HepG2 (cell line): ENCODE data around the gene ARHGEF1. TPM values are rescaled to one million over a fixed set of nuclear protein-coding genes. Genes with fewer than 3 reads are reported as not detected.

ENCODE experiments used
- AGO2 ChIP-seq: fragments of 200-400 bp; formaldehyde crosslinking; optimal IDR thresholded peaks from 2 replicates; pipeline ENCODE3; 2017; ENCODE audit warnings: mild to moderate bottlenecking, low read depth, low read length, moderate library complexity
- AHR ChIP-seq: IDR thresholded peaks from 2 replicates; pipeline ENCODE4 v1.6.1; 2018; ENCODE audit warnings: missing genetic modification reagents, missing compliant biosample characterization
- CREBL2 ChIP-seq: sonication (generic); formaldehyde crosslinking; IDR thresholded peaks from 2 replicates; pipeline ENCODE4 v1.8.1; 2023; ENCODE audit warnings: missing genetic modification reagents, mild to moderate bottlenecking, borderline replicate concordance
- IRX3 ChIP-seq: sonication (generic); formaldehyde crosslinking; IDR thresholded peaks from 2 replicates; pipeline ENCODE4 v1.8.1; 2023; ENCODE audit warnings: mild to moderate bottlenecking, low read depth, missing genetic modification reagents, borderline replicate concordance
- JARID2 ChIP-seq: sonication (generic); formaldehyde crosslinking; IDR thresholded peaks from 2 replicates; pipeline ENCODE4 v1.8.1; 2023; ENCODE audit warnings: missing genetic modification reagents, inconsistent platforms; ENCODE audit not compliant: insufficient replicate concordance
- KLF12 ChIP-seq: sonication (generic); formaldehyde crosslinking; IDR thresholded peaks from 2 replicates; pipeline ENCODE4 v1.4.0; 2020; ENCODE audit warnings: missing genetic modification reagents, borderline replicate concordance
- KLF15 ChIP-seq: sonication (generic); formaldehyde crosslinking; IDR thresholded peaks from 2 replicates; pipeline ENCODE4 v1.8.1; 2023; ENCODE audit warnings: borderline replicate concordance, mild to moderate bottlenecking, inconsistent platforms, missing genetic modification reagents, mixed read lengths
- MTF2 ChIP-seq: sonication (generic); formaldehyde crosslinking; IDR thresholded peaks from 2 replicates; pipeline ENCODE4 v1.5.0; 2020; ENCODE audit warnings: missing genetic modification reagents, borderline replicate concordance
- MZF1 ChIP-seq: sonication (generic); formaldehyde crosslinking; IDR thresholded peaks from 2 replicates; pipeline ENCODE4 v1.8.1; 2023; ENCODE audit warnings: mild to moderate bottlenecking, missing genetic modification reagents, borderline replicate concordance
- PHB2 ChIP-seq: fragments of 450-650 bp; IDR thresholded peaks from 2 replicates; pipeline ENCODE4 v1.6.1; 2018; ENCODE audit not compliant: partially characterized antibody
- THYN1 ChIP-seq: sonication (generic); formaldehyde crosslinking; IDR thresholded peaks from 2 replicates; pipeline ENCODE4 v1.8.1; 2023; ENCODE audit warnings: low read depth, mild to moderate bottlenecking, moderate library complexity, missing genetic modification reagents, borderline replicate concordance
- XRCC5 ChIP-seq: fragments of 200-400 bp; formaldehyde crosslinking; optimal IDR thresholded peaks from 2 replicates; pipeline ENCODE3; 2017; ENCODE audit warnings: mild to moderate bottlenecking, low read length
- ZBTB42 ChIP-seq: sonication (generic); formaldehyde crosslinking; IDR thresholded peaks from 2 replicates; pipeline ENCODE4 v1.5.0; 2020; ENCODE audit warnings: mild to moderate bottlenecking, missing genetic modification reagents
- ZNF17 ChIP-seq: sonication (generic); formaldehyde crosslinking; IDR thresholded peaks from 2 replicates; pipeline ENCODE4 v1.5.0; 2020; ENCODE audit warnings: mild to moderate bottlenecking, missing genetic modification reagents
- ZNF496 ChIP-seq: sonication (generic); formaldehyde crosslinking; IDR thresholded peaks from 2 replicates; pipeline ENCODE4 v1.8.1; 2023; ENCODE audit warnings: mild to moderate bottlenecking, moderate library complexity, missing genetic modification reagents; ENCODE audit not compliant: insufficient replicate concordance
- ZNF530 ChIP-seq: sonication (generic); formaldehyde crosslinking; IDR thresholded peaks from 2 replicates; pipeline ENCODE4 v1.5.0; 2020; ENCODE audit warnings: low read depth, mild to moderate bottlenecking, missing genetic modification reagents
- ZNF564 ChIP-seq: sonication (generic); formaldehyde crosslinking; IDR thresholded peaks from 2 replicates; pipeline ENCODE4 v1.8.1; 2023; ENCODE audit warnings: mild to moderate bottlenecking, missing genetic modification reagents
- ZSCAN5A ChIP-seq: sonication (generic); formaldehyde crosslinking; IDR thresholded peaks from 2 replicates; pipeline ENCODE4 v1.8.0; 2022; ENCODE audit warnings: mild to moderate bottlenecking, missing genetic modification reagents, borderline replicate concordance
- polyA plus RNA-seq, 8 experiments: library from polyadenylated mRNA; depleted of rRNA in 3 of 8; stranded (reverse) in 7 of 8; unstranded in 1 of 8; fragments of >200 nt; fragmentation: Illumina TruSeq in 4 of 8; extraction: Trizol in 4 of 8; gene quantifications; 2 replicates each; pipeline versions ENCODE4 v1.2.1 to v1.2.3, GENCODE V29; 2011 to 2016; ENCODE audit warnings: low read depth in 4 of 8, missing spikeins in 1 of 8, mixed read lengths in 1 of 8; ENCODE audit not compliant: insufficient read depth in 1 of 8
- total RNA-seq, 5 experiments: library from RNA; depleted of rRNA; stranded (reverse); fragments of >200 nt; fragmentation: Illumina TruSeq; extraction: Trizol; gene quantifications; 2 replicates each; pipeline ENCODE4 v1.2.3, GENCODE V29; 2016; ENCODE audit warnings: low read depth in 1 of 5
- TF ChIP-seq, protein P1 (sequence below): sonication (generic); formaldehyde crosslinking; IDR thresholded peaks from 2 replicates; pipeline ENCODE4 v1.5.0; 2020; ENCODE audit warnings: missing genetic modification reagents
- TF ChIP-seq, protein P2 (sequence below): sonication (generic); formaldehyde crosslinking; IDR thresholded peaks from 2 replicates; pipeline ENCODE4 v1.4.0; 2020; ENCODE audit warnings: missing genetic modification reagents
- TF ChIP-seq, protein P3 (sequence below): fragments of 450-650 bp; IDR thresholded peaks from 2 replicates; pipeline ENCODE4 v1.6.1; 2016
- TF ChIP-seq, protein P4 (sequence below): sonication (generic); formaldehyde crosslinking; IDR thresholded peaks from 2 replicates; pipeline ENCODE4 v1.4.0; 2020; ENCODE audit warnings: missing genetic modification reagents

Gene ARHGEF1
- total and polyA plus RNA-seq, 2 of the 13 experiments (the other 11 are each of a cell fraction or from before 2014, with no cell fraction given) = 33.7 to 34.7 TPM

DNA sequence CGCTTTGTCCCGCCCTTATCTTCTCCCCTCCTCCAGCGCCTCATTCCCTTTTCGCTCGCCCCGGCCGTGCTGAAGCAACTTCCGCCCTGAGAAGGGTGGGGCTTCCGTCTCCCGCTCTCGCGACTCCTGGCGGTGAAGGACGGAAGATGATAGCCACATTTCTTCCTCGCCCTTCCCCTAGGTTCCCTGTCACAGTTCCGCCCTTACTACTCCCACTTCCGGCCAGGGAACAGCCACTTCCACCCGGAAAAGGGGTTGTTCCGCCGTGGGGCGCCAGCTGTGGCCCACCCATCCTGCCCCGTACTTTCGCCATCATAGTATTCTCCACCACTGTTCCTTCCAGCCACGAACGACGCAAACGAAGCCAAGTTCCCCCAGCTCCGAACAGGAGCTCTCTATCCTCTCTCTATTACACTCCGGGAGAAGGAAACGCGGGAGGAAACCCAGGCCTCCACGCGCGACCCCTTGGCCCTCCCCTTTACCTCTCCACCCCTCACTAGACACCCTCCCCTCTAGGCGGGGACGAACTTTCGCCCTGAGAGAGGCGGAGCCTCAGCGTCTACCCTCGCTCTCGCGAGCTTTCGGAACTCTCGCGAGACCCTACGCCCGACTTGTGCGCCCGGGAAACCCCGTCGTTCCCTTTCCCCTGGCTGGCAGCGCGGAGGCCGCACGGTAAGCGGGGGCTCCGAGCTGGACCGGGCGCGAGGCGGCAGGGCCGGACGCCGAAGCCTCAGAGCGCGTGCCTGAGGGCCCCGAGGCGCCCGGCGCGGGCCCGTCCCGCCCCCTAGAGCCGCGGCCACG is 23.2 kb upstream of the ARHGEF1 start, which contains the start of gene RPS19 (continued):
- TF ChIP-seq ZSCAN5A = peak; percentile 88; the same call in 1 of the 2 replicates
- no peak; the same call in 1 of the 2 replicates for TF ChIP-seq CREBL2 (CRISPR knock-in tag)
- no peak for TF ChIP-seq ZNF496 (CRISPR knock-in tag)
- no peak for TF ChIP-seq THYN1 (CRISPR knock-in tag)
- TF ChIP-seq MZF1 (CRISPR knock-in tag) = no peak
- TF ChIP-seq ZNF530 (CRISPR knock-in tag) = no peak
- no peak for TF ChIP-seq MTF2 (CRISPR knock-in tag)
- no peak for TF ChIP-seq ZNF17 (CRISPR knock-in tag)
- no peak for TF ChIP-seq IRX3 (CRISPR knock-in tag)
- TF ChIP-seq ZNF564 (CRISPR knock-in tag) = no peak
- TF ChIP-seq, protein P1, sequence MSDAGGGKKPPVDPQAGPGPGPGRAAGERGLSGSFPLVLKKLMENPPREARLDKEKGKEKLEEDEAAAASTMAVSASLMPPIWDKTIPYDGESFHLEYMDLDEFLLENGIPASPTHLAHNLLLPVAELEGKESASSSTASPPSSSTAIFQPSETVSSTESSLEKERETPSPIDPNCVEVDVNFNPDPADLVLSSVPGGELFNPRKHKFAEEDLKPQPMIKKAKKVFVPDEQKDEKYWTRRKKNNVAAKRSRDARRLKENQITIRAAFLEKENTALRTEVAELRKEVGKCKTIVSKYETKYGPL (CRISPR knock-in tag) = no peak; the same call in 1 of the 2 replicates
- no peak; the same call in 1 of the 2 replicates for TF ChIP-seq KLF15 (CRISPR knock-in tag)
- no peak for TF ChIP-seq KLF12 (CRISPR knock-in tag)
- no peak for TF ChIP-seq PHB2
- peak; percentile 86 for TF ChIP-seq XRCC5
- TF ChIP-seq, protein P2, sequence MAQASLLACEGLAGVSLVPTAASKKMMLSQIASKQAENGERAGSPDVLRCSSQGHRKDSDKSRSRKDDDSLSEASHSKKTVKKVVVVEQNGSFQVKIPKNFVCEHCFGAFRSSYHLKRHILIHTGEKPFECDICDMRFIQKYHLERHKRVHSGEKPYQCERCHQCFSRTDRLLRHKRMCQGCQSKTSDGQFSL (CRISPR knock-in tag) = no peak
- TF ChIP-seq AHR (CRISPR knock-in tag) = no peak
- TF ChIP-seq, protein P3, sequence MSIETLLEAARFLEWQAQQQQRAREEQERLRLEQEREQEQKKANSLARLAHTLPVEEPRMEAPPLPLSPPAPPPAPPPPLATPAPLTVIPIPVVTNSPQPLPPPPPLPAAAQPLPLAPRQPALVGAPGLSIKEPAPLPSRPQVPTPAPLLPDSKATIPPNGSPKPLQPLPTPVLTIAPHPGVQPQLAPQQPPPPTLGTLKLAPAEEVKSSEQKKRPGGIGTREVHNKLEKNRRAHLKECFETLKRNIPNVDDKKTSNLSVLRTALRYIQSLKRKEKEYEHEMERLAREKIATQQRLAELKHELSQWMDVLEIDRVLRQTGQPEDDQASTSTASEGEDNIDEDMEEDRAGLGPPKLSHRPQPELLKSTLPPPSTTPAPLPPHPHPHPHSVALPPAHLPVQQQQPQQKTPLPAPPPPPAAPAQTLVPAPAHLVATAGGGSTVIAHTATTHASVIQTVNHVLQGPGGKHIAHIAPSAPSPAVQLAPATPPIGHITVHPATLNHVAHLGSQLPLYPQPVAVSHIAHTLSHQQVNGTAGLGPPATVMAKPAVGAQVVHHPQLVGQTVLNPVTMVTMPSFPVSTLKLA = peak; percentile 2; the same call in 1 of the 2 replicates
- no peak; the same call in 1 of the 2 replicates for TF ChIP-seq ZBTB42 (CRISPR knock-in tag)
- TF ChIP-seq JARID2 = no peak
- no peak for TF ChIP-seq AGO2
- TF ChIP-seq, protein P4, sequence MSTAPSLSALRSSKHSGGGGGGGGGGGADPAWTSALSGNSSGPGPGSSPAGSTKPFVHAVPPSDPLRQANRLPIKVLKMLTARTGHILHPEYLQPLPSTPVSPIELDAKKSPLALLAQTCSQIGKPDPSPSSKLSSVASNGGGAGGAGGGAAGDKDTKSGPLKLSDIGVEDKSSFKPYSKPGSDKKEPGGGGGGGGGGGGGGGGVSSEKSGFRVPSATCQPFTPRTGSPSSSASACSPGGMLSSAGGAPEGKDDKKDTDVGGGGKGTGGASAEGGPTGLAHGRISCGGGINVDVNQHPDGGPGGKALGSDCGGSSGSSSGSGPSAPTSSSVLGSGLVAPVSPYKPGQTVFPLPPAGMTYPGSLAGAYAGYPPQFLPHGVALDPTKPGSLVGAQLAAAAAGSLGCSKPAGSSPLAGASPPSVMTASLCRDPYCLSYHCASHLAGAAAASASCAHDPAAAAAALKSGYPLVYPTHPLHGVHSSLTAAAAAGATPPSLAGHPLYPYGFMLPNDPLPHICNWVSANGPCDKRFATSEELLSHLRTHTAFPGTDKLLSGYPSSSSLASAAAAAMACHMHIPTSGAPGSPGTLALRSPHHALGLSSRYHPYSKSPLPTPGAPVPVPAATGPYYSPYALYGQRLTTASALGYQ (CRISPR knock-in tag) = no peak
